LNCAP (cell line): ENCODE measurements around the gene LRP3.

Source experiments
- TF ChIP-seq, protein P1 (sequence below): fragments of 450-650 bp; IDR thresholded peaks from 2 replicates; pipeline ENCODE4 v1.5.1; 2017; ENCODE audit warnings: mild to moderate bottlenecking

Gene LRP3

DNA sequence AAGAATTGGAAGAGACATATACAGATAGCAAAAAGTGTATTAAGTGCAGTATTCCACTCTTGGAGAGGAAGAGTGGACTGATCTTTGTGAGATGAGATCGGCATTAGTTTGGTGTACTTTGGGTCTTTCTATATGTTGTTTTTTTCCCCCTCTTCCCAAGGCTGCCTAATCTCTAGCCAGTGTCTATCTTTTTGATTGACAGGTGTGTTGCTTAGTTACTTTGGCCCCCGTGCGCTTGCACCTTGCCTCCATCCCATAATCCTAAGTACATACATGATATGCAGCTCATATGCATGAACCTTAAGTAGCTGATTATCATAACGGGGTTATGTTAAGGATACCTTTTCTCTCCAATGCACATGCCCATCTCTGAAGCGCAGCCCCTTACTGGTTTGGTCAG lies 35.8 kb downstream of the LRP3 start:
- TF ChIP-seq, protein P1, sequence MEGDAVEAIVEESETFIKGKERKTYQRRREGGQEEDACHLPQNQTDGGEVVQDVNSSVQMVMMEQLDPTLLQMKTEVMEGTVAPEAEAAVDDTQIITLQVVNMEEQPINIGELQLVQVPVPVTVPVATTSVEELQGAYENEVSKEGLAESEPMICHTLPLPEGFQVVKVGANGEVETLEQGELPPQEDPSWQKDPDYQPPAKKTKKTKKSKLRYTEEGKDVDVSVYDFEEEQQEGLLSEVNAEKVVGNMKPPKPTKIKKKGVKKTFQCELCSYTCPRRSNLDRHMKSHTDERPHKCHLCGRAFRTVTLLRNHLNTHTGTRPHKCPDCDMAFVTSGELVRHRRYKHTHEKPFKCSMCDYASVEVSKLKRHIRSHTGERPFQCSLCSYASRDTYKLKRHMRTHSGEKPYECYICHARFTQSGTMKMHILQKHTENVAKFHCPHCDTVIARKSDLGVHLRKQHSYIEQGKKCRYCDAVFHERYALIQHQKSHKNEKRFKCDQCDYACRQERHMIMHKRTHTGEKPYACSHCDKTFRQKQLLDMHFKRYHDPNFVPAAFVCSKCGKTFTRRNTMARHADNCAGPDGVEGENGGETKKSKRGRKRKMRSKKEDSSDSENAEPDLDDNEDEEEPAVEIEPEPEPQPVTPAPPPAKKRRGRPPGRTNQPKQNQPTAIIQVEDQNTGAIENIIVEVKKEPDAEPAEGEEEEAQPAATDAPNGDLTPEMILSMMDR = no peak

DNA sequence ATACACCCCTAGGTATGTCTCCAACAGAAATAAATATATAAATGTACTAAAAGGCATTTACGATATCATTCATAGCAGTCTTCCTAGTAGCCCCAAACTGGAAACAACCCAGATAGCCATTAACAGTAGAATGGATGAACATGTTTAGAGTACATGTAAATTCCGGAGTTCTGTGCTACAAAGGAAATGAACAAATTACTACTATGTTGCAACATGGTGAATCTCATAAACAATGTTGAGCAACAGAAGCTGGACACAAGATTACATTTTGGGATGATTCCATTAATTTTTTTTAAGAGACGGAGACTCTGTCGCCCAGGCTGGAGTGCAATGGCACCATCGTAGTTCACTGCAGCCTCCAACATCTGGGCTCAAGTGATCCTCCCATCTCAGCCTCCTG lies 37.4 kb downstream of the LRP3 start:
- TF ChIP-seq, protein P1 = no peak

DNA sequence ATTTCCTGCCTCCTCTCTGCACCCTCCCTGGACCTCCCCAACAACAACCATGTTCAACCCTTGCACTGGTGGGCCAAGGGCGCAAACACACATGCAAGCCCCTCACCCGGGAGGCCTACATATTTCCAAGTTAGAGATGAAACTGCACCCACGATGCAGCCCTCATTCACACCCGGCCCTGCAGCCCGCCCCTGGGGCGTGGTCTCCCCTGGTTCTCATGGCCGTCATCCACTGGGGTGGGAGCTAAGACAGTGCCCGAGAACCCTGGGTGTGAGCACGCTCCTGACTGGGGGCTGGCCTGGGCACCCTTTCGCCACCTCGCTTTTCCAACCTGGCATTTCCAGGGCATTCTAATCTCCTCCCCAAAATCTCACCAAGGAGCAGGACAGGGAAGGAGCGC lies 38.5 kb downstream of the LRP3 start:
- TF ChIP-seq, protein P1 = no peak

DNA sequence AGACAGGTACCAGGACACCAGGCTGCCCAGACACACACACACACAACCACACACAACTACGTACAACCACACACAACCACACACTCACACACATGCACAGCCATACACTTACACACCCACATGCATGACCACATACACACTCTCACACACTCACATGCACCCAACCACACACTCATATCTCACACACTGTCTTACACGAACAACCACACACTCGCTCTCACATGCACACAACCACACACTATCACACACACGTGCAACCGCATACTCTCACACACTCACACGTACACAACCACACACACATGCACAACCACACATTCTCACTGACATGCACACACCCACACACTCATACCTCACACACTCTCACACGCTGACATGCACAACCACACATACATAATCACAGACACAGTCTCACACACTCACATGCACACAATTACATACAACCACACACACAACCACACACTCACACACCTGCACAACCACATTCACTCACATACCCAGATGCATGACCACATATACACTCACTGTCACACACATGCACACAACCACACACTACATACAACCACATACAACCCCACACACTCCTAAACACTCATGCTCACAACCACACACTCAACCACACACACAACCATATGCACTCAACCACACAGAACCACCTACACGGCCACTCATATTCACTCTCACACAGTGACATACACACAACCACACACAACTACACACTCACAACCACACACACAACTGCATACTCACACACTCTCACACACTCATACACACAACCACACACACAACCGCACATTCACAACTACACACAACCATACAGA lies 39.1 kb downstream of the LRP3 start:
- TF ChIP-seq, protein P1 = no peak

DNA sequence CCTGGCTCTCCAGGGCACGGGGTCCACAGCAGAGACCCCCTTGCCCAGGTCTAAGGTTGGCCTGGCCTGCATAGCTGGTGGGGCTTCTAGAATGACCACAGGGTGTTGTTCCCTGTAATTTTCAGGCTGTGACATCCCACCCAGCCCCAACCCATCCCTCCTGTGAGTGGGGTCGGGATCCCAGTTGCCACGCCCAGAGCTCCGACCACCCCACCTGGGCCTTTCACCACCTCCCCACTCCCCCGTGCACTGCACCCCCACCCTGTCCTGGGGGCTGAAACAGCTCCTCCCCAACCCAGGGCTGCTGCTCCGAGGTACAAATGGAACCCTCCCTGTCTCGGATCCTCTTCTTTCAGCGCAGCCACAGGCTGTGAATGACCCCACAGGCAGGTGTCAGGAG lies 40.0 kb downstream of the LRP3 start:
- TF ChIP-seq, protein P1 = no peak

DNA sequence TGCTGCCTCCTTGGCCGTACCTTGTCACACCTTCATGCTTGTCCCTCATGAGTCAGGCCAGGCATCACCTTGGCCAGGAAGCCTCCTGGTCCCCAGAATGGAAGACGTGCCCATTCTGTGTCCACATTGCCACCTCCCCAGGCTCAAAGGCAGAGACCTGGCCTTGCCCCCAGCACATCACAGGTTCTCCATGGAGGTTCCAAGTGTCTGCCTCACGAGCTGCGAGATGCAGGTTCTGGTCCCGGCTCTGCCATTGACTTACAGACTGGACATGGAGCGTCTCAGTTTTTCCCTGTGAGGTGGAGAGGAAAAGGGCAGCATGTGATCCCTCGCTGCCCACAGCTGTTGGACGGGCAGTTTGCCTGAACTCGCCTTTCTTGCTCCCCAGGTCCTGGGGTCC lies 40.6 kb downstream of the LRP3 start:
- TF ChIP-seq, protein P1 = no peak

DNA sequence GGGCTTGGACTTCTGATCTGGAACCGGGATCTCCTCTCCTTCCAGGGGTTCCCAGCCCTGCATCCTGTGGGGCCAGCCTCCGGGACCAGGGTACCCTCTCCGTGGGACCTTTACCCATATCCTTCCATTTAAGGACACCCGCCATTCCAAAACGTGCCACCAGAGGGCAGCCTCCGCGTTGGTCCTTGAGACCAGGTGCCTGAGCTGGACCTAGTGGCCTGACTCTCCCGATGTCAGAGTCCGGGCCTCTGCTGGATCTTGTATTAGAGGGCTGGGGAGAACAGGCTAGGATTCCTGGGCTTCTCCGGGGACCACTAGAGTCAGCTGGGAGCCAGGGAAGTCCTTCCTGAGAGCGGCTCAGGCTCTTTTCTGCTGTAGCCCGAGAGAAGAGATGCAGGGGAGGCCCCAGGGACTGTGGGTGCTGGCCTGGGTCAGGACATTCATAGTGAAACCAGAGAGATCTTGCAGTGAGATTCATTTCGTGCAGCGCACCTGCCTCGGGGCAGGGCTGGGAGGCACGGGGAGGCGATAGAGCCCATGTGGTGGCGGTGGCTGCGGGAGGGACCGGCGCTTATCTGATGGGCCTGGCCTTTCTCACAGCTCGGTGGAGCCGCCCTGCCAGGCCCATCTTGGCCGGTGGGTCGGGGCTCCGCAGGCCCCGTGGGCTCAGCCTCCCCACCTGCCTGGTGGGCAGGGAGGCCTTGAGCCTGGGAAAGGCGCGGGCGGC lies 41.3 kb downstream of the LRP3 start:
- TF ChIP-seq, protein P1 = peak; percentile 86
